Endodermal cell (in vitro differentiated cells): ENCODE measurements around the gene CDK5R1. TPM values are rescaled to one million over a fixed set of nuclear protein-coding genes. Genes with fewer than 3 reads are reported as not detected.

Source experiments
- DNase-seq: peaks from one replicate; pipeline ENCODE4 v3.0.0-alpha.2; 2017
- H3K27ac ChIP-seq: 2 replicates; pipeline ENCODE4 v1.5.1; 2013; ENCODE audit warnings: mild to moderate bottlenecking, low read depth, low read length, moderate library complexity
- H3K27me3 ChIP-seq: 2 replicates; pipeline ENCODE4 v1.6.1; 2013; ENCODE audit warnings: mild to moderate bottlenecking, low read length, moderate library complexity; ENCODE audit not compliant: insufficient read depth, control insufficient read depth, poor library complexity, severe bottlenecking
- H3K36me3 ChIP-seq: 2 replicates; pipeline ENCODE4 v1.7.0; 2013; ENCODE audit warnings: mild to moderate bottlenecking, low read length, moderate library complexity; ENCODE audit not compliant: control insufficient read depth, insufficient read depth
- H3K4me1 ChIP-seq: one replicate; pipeline ENCODE4 v1.7.0; 2013; ENCODE audit warnings: low read length; ENCODE audit not compliant: control insufficient read depth, insufficient read depth
- H3K4me3 ChIP-seq: 2 replicates; pipeline ENCODE4 v1.5.1; 2013; ENCODE audit warnings: mild to moderate bottlenecking, low read length, moderate library complexity
- H3K9ac ChIP-seq: 2 replicates; pipeline ENCODE4 v1.6.1; 2013; ENCODE audit warnings: mild to moderate bottlenecking, low read length, moderate library complexity; ENCODE audit not compliant: poor library complexity, severe bottlenecking; ENCODE audit errors: extremely low read depth
- H3K9me3 ChIP-seq: 2 replicates; pipeline ENCODE4 v1.6.1; 2013; ENCODE audit warnings: mild to moderate bottlenecking, low read length, moderate library complexity; ENCODE audit not compliant: control insufficient read depth
- H3K27ac Mint-ChIP-seq: 2 replicates; pipeline ENCODE4 v1.8.0; 2020; ENCODE audit warnings: mixed read lengths
- H3K27me3 Mint-ChIP-seq: 2 replicates; pipeline ENCODE4 v1.8.0; 2021; ENCODE audit warnings: mild to moderate bottlenecking, mixed read lengths; ENCODE audit not compliant: insufficient read depth
- H3K36me3 Mint-ChIP-seq: 2 replicates; pipeline ENCODE4 v1.8.0; 2020; ENCODE audit warnings: low read depth, mixed read lengths
- H3K4me1 Mint-ChIP-seq: 2 replicates; pipeline ENCODE4 v1.8.0; 2020; ENCODE audit warnings: mixed read lengths
- H3K4me3 Mint-ChIP-seq: 2 replicates; pipeline ENCODE4 v1.8.0; 2020; ENCODE audit warnings: mild to moderate bottlenecking, moderate library complexity, mixed read lengths
- H3K9me3 Mint-ChIP-seq: 2 replicates; pipeline ENCODE4 v1.8.0; 2020; ENCODE audit warnings: mild to moderate bottlenecking, mixed read lengths
- CTCF ChIP-seq: fragments of 200-600 bp; sonication (generic); conservative IDR thresholded peaks from 2 replicates; pipeline ENCODE4 v1.5.0; 2021; ENCODE audit warnings: antibody characterized with exemption, mild to moderate bottlenecking
- WGBS, 2 experiments: methylation state at CpG; one replicate each; pipeline versions ENCODE4 v1.1.5 to v1.1.7; 2013; ENCODE audit warnings: missing lambda C conversion rate in 2 of 2, mixed read lengths in 1 of 2; ENCODE audit not compliant: insufficient coverage in 1 of 2, insufficient read length in 1 of 2; 5-methylcytosine and 5-hydroxymethylcytosine counted together
- total RNA-seq, 2 donors: library from RNA; stranded (reverse); fragmentation: NEBNext Ultra II Directional in 1 of 2; extraction: Animal tissue kit (Norgen Biotek cat#: 25700) in 1 of 2; gene quantifications; 2 replicates in 1 of 2; 3 replicates in 1 of 2; pipeline ENCODE4 v1.2.1, GENCODE V29; 2021

CDK5R1 gene
- total RNA-seq, 2 donors from 2014 or later: 9.8 to 10.3 TPM

GRCh38 chr17:32508926-32509325 lies 22.1 kb downstream of the CDK5R1 start:
- Mint-ChIP-seq H3K36me3 (peaks cover 5% of the 10 kb centered on the region), H3K4me3 (no peak overlapping the region), H3K4me1 (no peaks in the 10 kb centered on the region), H3K27me3 (no peaks in the 10 kb centered on the region), H3K27ac (no peak overlapping the region), H3K9me3 (peaks cover 3% of the 10 kb centered on the region)
- Histone ChIP-seq H3K4me1 (no peaks in the 10 kb centered on the region), H3K27me3 (no peaks in the 10 kb centered on the region), H3K9me3 (no peaks in the 10 kb centered on the region), H3K36me3 (no peaks in the 10 kb centered on the region), H3K9ac (no peak overlapping the region), H3K27ac (no peak overlapping the region), H3K4me3 (no peak overlapping the region)
- 92 to 95% methylated on average over 3 to 5 of the region's 5 CpGs for WGBS, 2 experiments
- DNase-seq: no peak
- no peak for TF ChIP-seq CTCF

GRCh38 chr17:32510466-32510865 lies 23.7 kb downstream of the CDK5R1 start:
- Histone ChIP-seq H3K27ac (no peak overlapping the region), H3K27me3 (no peaks in the 10 kb centered on the region), H3K4me3 (no peak overlapping the region), H3K9me3 (no peaks in the 10 kb centered on the region), H3K4me1 (no peaks in the 10 kb centered on the region), H3K9ac (no peak overlapping the region), H3K36me3 (no peaks in the 10 kb centered on the region)
- 87 to 93% methylated on average over 5 to 7 of the region's 7 CpGs for WGBS, 2 experiments
- Mint-ChIP-seq H3K4me1 (peaks cover 1% of the 10 kb centered on the region), H3K27me3 (no peaks in the 10 kb centered on the region), H3K9me3 (no peaks in the 10 kb centered on the region), H3K4me3 (no peak overlapping the region), H3K36me3 (peaks cover 5% of the 10 kb centered on the region), H3K27ac (no peak overlapping the region)
- DNase-seq: no peak
- TF ChIP-seq CTCF: no peak

GRCh38 chr17:32512328-32512727 lies 25.5 kb downstream of the CDK5R1 start:
- H3K27me3 Mint-ChIP-seq: no peaks in the 10 kb centered on the region
- no peak overlapping the region for H3K4me3 ChIP-seq
- no peaks in the 10 kb centered on the region for H3K9me3 ChIP-seq
- no peaks in the 10 kb centered on the region for H3K36me3 ChIP-seq
- H3K27ac Mint-ChIP-seq: no peak overlapping the region
- H3K36me3 Mint-ChIP-seq: no peaks in the 10 kb centered on the region
- peaks cover 11% of the 10 kb centered on the region for H3K4me1 ChIP-seq
- H3K27me3 ChIP-seq: no peaks in the 10 kb centered on the region
- no peak overlapping the region for H3K9ac ChIP-seq
- no peak overlapping the region for H3K27ac ChIP-seq
- no peaks in the 10 kb centered on the region for H3K9me3 Mint-ChIP-seq
- no peak overlapping the region for H3K4me3 Mint-ChIP-seq
- H3K4me1 Mint-ChIP-seq: peaks cover 20% of the 10 kb centered on the region
- 98 to 100% methylated on average over 2 of the region's 2 CpGs for WGBS, 2 experiments
- no peak for TF ChIP-seq CTCF
- no peak for DNase-seq
